HG02870 (cell line): ENCODE results near the gene DHX29.
A peak's percentile ranks its signal among the peaks of the same experiment; 100 is the strongest.

Source experiments
- ATAC-seq: cut with Tn5 transposase; IDR thresholded peaks from one replicate; pipeline ENCODE4 v1.9.1; 2021; ENCODE audit warnings: mild to moderate bottlenecking, moderate library complexity; ENCODE audit not compliant: unreplicated experiment

Gene DHX29, protein sequence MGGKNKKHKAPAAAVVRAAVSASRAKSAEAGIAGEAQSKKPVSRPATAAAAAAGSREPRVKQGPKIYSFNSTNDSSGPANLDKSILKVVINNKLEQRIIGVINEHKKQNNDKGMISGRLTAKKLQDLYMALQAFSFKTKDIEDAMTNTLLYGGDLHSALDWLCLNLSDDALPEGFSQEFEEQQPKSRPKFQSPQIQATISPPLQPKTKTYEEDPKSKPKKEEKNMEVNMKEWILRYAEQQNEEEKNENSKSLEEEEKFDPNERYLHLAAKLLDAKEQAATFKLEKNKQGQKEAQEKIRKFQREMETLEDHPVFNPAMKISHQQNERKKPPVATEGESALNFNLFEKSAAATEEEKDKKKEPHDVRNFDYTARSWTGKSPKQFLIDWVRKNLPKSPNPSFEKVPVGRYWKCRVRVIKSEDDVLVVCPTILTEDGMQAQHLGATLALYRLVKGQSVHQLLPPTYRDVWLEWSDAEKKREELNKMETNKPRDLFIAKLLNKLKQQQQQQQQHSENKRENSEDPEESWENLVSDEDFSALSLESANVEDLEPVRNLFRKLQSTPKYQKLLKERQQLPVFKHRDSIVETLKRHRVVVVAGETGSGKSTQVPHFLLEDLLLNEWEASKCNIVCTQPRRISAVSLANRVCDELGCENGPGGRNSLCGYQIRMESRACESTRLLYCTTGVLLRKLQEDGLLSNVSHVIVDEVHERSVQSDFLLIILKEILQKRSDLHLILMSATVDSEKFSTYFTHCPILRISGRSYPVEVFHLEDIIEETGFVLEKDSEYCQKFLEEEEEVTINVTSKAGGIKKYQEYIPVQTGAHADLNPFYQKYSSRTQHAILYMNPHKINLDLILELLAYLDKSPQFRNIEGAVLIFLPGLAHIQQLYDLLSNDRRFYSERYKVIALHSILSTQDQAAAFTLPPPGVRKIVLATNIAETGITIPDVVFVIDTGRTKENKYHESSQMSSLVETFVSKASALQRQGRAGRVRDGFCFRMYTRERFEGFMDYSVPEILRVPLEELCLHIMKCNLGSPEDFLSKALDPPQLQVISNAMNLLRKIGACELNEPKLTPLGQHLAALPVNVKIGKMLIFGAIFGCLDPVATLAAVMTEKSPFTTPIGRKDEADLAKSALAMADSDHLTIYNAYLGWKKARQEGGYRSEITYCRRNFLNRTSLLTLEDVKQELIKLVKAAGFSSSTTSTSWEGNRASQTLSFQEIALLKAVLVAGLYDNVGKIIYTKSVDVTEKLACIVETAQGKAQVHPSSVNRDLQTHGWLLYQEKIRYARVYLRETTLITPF (N-terminal part only)

DNA sequence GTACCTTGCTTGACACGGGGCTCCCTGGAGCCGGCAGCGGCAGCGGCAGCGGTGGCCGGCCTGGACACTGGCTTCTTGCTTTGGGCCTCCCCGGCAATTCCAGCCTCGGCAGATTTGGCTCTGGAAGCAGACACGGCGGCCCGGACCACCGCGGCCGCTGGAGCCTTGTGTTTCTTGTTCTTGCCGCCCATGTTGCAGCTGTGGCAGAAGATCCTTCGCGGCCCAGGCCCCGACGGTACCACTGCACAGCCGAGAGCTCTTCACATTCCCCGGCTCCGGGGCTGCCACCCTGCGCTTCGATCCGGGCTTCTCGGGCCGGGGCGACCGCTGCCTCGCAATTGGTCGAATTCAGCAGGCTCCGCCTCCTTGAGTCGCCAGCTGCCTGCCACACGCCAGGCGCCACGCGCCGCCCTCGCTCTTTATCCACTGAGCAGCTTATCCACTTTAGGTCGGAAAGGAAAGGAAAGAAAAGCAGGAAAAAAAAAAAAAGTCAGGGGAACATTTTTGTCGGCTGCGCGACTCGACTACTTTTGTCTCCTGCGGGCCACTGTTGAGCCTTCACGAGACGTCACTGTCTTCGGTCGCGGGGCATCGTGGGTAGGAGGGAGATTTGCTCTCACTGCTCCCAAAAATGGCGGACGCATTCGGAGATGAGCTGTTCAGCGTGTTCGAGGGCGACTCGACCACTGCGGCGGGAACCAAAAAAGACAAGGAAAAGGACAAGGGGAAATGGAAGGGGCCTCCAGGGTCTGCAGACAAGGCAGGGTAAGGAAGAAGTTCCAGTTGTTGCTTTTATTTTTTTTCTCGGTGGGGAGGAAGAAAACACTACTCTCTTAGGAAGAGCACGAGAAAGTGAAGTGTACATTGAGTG lies at the start of gene DHX29, which contains the start of gene MTREX:
TSS of gene DHX29 (minus strand) at position 312 of the 871 bp plus-strand sequence. CDS start at position 191, 121 bp downstream.
TSS of gene MTREX (plus strand) at position 607 of the 871 bp plus-strand sequence. CDS start at position 632, 25 bp downstream.
- peak; percentile 91 for ATAC-seq

DNA sequence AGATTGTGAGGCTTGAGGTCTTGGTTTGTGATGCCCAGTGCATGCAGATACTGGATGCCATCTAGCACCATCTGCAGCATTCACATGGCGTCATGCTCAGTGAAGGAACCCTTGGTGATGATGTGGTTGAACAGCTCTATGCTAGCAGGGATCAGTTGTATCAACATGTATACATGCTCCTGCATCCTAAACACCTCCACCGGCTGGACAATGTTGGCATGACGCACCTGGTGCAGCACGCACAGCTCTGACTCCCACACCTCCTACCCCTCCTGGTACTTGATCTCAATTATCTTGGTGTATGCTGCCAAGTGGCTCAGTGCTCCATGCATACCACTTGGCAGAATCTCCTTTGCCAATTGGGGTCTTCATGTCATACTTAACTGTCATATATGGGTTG lies 49.4 kb upstream of the DHX29 start:
- no peak for ATAC-seq

DNA sequence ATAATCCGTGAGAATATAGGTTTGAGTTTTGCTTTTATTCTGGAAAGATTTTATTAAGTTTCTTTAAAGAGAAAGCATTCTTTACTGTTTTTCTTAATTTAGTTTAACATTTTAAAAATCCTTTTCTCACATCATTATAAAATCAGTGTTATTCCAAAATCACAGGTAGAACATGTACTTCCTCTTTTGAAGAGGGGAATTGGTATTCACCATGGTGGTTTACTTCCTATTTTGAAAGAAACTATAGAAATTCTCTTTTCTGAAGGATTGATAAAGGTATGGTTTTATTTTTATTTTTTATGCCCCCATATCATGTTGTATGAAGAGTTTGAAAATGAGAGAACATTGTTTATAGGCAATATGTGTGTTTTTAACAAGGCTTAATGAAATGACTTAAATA lies 43.3 kb upstream of the DHX29 start:
- no peak for ATAC-seq

DNA sequence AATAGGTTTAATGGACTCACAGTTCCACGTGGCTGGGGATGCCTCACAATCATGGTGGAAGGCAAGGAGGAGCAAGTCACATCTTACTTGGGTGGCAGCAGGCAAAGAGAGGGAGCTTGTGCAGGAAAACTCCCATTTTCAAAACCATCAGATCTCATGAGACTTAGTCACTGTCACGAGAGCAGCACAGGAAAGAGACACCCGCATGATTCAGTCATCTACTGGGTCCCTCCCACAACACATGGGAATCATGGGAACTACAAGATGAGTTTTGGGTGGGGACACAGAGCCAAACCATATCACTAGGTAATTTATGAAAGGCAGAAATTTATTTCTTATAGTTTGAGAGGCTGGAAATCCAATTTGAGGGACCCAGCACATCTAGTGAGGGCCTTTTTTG lies 40.3 kb upstream of the DHX29 start:
- no peak for ATAC-seq

DNA sequence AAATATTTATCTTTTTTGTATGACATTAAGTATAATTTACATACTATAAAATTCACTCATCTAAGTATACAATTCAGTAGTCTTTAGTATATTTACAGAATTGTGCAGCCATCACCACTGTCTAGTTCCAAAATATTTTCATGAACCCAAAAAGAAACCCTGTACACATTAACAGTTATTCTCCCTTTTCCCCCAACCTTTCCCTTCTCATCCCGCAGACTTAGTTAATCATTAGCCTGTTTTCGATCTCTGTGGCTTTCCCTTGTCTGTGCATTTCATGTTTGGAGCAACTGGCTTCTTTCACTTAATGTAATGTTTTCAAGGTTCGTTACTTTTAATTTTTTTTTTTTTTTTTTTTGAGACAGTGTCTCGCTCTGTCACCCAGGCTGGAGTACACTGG lies 37.8 kb upstream of the DHX29 start:
- no peak for ATAC-seq

DNA sequence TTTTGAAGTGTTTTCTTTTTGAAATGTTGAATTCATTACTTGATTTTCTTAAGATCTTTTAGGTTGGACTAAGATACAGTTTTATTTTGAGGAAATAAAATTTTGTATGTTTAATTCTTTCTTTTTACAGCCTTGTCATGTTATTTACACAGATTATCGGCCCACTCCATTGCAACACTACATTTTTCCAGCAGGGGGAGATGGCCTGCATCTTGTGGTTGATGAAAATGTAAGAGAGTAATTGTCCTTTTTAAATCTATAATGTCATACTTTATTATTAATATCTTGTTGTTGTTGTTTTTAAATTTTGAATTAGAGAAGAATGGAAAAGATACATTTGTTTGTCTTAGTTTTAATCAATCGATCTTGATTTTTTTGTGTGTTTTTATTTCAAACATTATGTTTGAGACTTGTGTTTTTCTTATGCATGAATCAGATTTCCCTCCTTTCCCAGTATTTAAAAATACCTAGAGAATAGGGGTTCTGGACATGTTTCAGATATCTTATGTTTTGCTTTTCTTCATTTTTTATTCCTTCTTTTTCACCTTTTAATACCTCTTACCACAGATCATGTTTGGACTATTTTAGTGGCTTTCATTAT lies 37.0 kb upstream of the DHX29 start:
- ATAC-seq = no peak

DNA sequence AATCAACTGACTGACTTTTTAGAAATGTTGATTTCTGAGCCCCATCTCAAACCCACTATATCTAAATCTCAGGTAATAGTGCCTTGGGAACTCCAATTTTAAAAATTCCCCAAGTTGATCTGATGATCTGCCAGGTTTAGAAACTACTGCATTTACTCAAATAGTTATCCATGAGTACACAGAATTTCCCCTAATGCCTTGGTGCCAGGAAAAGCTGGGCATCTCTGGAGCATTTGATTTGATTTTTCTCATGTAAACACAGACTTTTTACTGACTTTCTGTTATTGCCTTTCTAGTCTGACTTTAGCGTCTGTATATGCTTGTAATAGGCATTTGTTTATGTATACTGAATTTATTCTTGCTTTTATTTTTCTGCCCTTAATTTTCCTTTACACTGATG lies 36.1 kb upstream of the DHX29 start:
- ATAC-seq = no peak

DNA sequence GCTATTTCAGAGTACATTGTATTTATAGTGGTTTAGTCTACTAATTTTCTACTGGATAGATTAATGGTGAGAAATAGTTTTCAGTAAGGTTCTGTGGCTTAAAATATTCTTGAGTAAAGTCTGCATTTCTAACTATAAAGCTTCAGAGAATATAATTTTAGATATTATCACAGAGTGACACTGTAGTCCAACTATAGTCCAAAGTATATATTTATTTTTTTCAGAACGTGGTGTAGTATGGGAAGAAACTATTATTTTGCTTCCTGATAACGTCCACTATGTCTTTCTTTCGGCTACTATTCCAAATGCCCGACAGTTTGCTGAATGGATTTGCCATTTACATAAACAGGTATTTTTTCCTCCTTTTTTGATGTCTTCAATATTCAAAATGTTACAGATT lies 35.6 kb upstream of the DHX29 start:
- ATAC-seq = no peak

DNA sequence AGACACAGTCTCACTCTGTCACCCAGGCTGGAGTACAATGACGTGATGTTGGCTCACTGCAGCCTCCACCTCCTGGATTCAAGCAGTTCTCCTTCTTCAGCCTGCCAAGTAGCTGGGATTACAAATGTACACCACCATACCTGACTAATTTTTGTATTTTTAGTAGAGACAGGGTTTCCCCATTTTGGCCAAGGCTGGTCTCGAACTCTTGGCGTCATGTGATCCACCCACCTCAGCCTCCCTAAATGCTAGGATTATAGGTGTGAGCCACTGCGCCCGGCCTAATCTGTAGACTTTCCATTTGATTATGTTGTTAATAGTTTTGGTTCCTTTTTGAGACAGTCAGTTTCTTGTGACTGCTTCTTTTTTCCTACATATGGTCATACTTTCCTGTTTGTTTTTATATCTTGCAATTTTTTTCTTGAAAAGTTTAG lies 31.3 kb upstream of the DHX29 start:
- ATAC-seq = peak; percentile 80

DNA sequence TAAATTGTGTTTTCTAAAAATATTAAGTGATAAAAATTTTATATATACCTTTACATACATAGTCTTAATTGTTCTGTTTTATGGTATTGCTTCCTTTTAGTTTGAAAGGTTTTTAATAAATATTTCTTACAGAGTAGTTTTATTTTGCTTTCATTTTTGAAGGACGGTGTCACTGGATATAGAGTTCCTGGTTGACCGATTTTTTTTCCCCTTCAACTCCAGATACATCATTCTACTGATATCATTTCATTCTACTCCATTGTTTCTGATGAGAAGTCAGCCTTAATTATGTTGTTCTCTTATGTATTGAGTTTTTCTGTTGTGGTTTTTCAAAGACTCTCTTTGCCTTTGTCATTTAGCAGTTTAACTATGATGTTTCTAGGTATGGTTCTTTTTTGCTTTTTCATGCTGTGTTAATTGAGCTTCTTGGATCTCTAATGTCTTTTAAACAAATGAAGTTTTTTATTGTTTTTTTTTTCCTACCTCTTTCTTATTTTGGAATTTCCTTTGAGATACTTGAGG lies 30.7 kb upstream of the DHX29 start:
- no peak for ATAC-seq

DNA sequence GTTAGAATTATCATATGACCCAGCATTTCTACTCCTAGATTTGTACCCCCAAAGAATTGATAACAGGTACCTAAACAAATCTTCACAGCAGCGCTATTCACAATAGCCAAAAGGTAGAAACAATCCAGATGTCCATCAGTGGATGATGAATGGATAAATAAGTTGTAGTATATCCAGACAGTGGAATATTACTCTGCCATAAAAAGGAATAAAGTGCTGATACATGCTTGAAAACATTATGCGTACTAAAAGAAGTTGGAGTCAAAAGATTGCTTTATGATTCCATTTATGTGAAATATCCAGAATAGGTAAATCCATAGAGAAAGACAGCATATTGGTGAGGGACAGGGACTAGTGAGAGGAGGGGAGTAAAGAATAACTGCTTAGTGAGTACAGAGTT lies 26.3 kb upstream of the DHX29 start:
- ATAC-seq = no peak

DNA sequence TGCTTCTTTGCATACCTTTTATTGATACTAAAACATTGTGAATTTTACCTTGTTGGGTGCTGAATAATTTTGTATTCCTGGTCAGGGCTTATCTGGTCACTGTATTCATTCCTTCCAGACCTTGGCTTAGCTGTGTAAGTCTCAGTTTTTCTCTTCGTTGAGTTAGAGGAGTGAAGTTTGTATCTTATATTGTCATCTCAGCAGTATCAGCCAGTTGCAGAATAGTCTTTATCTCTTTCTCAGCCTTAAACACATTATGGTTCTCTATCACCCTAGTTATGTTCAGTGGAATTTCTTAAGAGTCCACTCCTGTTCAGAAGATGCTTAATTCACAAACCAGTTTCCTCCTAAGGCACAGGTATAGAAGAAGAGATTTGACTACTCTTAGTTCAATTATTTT lies 25.5 kb upstream of the DHX29 start:
- ATAC-seq = no peak

DNA sequence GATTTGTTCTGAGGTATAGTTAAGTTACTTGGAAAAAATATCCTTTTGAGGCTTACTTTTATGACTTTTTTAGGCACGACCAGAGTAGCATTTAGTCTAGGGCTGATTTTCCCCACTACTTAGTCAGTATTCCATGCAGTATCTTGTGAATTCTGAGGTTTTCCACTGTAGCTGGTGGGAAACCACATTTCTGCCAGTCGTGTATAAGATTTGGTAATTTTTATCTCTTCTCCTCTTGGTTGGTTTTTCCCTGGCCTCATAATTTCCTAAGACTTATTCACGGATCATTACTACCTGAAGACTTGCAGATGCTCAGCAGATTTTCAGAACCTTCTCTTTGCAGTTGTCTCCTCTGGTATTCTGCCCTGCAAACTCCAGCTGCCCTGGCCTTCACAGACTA lies 23.8 kb upstream of the DHX29 start:
- ATAC-seq = no peak

DNA sequence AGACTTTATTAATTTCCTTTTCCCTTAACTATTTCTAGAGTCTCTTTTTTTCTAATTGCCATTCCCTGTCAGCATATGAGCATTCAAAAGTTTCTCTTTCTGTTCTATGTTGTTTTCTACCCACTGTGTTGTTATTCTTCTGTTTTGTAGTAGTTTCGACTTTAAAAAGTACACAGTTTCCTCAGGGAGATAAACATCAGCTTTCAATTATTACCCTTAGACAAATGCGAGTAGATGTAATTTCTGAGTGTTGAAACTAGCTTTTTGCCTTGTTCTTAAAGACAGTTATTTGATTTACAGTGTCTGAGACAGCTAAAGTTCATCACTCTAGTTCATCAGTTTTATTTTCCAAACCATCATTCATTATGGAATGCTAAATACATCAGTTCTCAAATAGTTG lies 19.8 kb upstream of the DHX29 start:
- ATAC-seq = no peak

DNA sequence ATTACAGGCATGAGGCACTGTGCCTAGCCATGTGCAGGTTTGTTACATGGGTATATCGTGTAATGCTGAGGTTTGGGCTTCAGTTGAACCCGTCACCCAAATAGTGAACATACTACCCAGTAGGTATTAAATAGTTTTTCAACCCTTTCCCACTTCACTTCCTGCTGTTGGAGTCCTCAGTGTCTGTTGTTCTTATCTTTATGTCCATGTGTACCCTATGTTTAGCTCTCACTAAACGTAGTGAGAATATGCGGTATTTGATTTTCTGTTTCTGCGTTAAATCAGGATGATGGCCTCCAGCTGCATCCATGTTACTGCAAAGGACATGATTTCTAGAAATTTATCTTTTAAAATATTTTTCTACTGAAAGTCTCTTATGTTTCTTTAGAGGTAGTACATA lies 18.1 kb upstream of the DHX29 start:
- no peak for ATAC-seq

DNA sequence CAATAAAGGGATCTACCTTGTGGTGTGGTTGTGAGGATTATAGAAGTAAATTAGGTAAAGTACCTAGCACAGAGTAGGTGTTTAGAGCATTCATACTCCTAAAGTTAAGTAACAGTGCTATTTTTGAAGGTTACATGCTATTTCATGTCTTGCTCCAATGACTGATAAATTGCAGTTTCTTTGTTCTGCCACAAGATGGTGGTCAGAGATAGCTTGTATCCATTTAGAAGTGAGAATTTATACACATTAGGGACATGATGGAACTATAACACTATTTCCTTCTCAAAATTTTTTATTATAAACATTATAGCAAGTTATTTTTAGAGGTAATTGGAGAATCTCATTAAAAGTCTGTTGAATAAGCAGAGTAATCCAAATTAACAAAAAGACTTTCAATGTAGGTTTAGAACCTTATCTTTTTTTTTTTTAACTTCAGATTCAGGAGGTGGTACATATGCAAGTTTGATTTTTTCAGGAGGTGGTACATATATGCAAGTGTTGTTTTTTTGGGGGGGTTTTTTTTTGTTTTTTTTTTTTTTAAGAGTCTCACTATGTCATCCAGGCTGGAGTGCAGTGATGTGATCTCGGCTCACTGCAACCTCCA lies 17.4 kb upstream of the DHX29 start:
- peak; percentile 58 for ATAC-seq

DNA sequence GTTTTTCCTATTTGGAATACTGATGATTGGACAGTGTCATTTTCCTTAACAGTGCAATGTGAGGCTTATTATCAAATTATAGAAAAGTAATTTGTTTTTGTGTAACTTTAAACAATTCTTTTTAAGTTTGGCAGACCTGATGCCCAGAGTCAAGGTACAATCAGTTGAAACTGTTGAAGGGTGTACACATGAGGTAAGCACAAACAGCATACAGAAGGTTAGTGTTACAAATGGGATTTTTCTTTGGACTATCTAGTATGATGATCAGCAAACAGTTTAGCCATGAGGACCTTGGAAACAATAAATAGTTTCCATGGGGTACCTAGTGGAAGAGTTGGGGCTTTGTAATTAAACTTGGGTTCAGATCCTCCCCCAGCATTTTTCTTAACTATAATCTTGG lies 16.5 kb upstream of the DHX29 start:
- no peak for ATAC-seq

DNA sequence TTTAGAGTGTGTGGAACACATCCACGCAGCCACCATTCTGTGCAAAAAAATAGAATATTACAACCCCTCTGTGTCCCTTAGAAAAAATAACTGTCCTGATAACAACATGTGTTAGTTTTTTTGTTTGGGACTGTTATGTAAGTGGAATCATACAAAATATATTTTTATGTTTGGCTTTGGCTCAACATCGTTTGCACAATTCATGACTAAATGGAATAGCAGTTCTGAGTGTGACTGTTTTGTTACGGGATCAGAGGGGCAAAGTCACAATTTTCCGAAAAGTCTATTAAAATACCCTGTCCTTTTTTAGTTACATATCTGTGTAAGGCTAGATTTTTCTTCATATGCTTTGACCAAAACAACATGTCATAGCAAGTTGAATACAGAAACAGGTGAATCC lies 13.1 kb upstream of the DHX29 start:
- no peak for ATAC-seq

DNA sequence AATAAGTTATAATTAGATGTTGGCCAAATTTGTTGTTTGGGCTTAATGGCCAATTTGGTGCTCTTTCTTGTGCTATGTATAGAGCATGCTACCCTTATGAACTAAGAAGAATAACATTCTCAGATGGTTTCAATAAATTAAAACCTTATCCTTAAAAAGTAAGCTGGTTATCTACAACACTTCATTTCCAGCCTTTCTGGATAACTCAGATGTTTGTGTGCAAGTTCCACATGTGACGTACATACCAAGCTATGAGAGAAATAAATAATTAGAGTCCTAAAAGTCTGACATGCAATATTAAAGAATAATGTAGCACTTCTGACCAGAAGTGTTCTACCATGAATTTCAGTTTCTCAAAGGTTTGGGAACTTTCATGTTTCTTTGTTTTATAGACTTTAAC lies 12.0 kb upstream of the DHX29 start:
- no peak for ATAC-seq
